VCaP (cell line): ENCODE results near the gene CPPED1.
"Not testable (repeated sequence)": the region's sequence is repeated elsewhere in the genome, so short reads cannot be mapped to it uniquely, and the experiment has no call there.

ENCODE experiments used
- H3K27ac ChIP-seq: fragments of 450-650 bp; 2 replicates; pipeline ENCODE4 v1.5.1; 2017
- CTCF ChIP-seq: fragments of 450-650 bp; conservative IDR thresholded peaks from 2 replicates; pipeline ENCODE4 v1.5.1; 2017; ENCODE audit warnings: mild to moderate bottlenecking, moderate library complexity

Gene CPPED1

GRCh38 chr16:12829096-12829888 lies 25.6 kb upstream of the CPPED1 start:
- H3K27ac ChIP-seq, result no peak overlapping the region
- no peak for TF ChIP-seq CTCF

DNA sequence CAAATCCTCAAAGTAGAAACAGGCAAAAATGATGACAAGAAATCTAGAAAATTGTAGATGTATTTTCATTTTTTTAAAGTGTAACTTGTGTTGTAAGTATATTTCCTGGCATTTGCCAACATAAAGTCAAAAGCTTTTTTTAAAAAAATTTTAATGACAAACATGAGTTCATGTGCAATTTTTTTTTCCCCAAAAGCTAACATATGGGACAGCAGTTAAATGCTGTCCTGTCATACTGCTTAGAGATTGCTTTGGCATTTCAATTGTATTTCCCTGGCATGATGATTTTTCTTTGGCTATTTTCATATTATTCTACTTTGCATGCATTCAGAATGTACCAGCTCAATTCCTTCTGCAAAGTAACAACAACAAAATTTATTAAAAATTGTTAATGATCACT lies 24.5 kb upstream of the CPPED1 start:
- TF ChIP-seq CTCF, result no peak

GRCh38 chr16:12826559-12826958 lies 22.9 kb upstream of the CPPED1 start:
- H3K27ac ChIP-seq, result no peak overlapping the region
- TF ChIP-seq CTCF, result no peak

More for the DNA sequence above, 24.5 kb upstream of the CPPED1 start:
- H3K27ac ChIP-seq, result no peak overlapping the region

GRCh38 chr16:12819126-12820117 lies 15.7 kb upstream of the CPPED1 start:
- peak; percentile 82 for TF ChIP-seq CTCF
- no peak overlapping the region for H3K27ac ChIP-seq

DNA sequence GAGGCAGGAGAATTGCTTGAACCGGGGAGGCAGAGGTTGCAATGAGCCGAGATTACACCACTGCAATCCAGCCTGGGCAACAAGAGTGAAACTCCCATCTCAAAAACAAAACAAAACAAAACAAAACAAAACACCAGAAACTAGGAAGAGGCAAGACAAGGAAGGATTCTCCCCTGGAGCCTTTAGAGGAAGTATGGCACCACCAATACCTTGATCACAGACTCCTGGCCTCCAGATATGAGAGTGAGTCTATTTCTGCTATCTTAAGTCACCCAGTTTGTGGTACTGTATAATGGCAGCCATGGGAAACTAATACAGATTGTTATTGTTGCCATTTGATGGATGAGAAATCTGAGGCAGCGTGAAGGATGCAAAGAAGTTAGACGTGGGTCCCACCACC lies 14.6 kb upstream of the CPPED1 start:
- no peak for TF ChIP-seq CTCF
- H3K27ac ChIP-seq, result no peak overlapping the region

- not testable (repeated sequence) for H3K27ac ChIP-seq
Measured at GRCh38 chr16:12816791-12817214, 13.1 kb upstream of the CPPED1 start.

GRCh38 chr16:12815361-12815760 lies 11.7 kb upstream of the CPPED1 start:
- H3K27ac ChIP-seq, result no peak overlapping the region
- TF ChIP-seq CTCF, result no peak

DNA sequence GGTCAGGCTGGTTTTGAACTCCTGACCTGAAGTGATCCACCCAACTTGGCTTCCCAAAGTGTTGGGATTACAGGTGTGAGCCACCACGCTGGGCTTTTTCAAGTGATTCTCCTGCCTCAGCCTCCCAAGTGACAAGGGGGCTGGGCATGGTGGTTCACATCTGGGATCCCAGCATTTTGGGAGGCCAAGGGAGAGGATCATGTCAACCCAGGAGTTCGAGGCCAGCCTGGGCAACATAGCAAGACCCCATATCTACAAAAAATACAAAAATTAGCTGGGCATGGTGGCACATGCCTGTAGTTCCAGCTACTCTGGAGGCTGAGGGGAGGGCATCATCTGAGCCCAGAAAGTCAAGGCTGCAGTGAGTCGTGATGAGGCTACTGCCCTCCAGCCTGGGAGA lies 10.0 kb upstream of the CPPED1 start:
- not testable (repeated sequence) for H3K27ac ChIP-seq

DNA sequence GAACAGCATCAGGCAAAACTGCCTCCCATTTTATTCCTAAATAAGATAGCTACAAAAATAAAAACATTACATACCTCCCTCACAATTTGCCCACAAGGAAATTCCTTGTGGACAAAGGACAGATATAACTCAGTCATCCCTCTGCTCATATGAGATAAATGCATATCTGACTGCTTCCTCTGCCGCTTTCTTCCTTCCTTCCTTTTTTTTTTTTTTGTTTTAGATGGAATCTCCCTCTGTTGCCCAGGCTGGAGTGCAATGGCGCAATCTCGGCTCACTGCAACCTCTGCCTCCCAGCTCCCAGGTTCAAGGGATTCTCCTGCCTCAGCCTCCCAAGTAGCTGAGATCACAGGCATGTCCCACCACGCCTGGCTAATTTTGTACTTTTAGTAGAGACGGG lies 9.6 kb upstream of the CPPED1 start:
- not testable (repeated sequence) for H3K27ac ChIP-seq
